Measurements from ENCODE around the gene HDAC4.

Gene HDAC4

DNA sequence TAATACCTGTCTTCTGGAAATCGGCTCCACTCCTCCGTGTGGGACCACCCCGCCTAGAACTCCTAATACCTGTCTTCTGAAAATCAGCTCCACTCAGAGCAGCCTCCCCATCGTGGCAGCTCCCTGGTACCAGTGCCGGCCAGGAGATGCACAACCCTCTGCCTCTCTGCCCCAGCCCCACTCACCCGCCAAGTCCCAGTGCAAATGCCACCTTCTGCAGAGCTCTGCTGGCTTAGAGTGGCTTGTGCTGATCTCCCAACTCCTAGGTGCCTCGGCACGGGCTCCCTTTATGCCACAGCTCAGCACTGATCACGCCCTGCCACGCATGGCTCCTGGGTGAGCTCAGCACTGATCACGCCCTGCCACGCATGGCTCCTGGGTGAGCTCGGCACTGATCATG is 258.5 kb downstream of the HDAC4 start:
- TF ChIP-seq, protein P1, sequence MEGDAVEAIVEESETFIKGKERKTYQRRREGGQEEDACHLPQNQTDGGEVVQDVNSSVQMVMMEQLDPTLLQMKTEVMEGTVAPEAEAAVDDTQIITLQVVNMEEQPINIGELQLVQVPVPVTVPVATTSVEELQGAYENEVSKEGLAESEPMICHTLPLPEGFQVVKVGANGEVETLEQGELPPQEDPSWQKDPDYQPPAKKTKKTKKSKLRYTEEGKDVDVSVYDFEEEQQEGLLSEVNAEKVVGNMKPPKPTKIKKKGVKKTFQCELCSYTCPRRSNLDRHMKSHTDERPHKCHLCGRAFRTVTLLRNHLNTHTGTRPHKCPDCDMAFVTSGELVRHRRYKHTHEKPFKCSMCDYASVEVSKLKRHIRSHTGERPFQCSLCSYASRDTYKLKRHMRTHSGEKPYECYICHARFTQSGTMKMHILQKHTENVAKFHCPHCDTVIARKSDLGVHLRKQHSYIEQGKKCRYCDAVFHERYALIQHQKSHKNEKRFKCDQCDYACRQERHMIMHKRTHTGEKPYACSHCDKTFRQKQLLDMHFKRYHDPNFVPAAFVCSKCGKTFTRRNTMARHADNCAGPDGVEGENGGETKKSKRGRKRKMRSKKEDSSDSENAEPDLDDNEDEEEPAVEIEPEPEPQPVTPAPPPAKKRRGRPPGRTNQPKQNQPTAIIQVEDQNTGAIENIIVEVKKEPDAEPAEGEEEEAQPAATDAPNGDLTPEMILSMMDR (conservative IDR thresholded peaks at IDR 0.05; ENCODE audit: low read depth, low read length) = no peak
- DNase-seq (ENCODE audit: low read depth) = no peak
- no peak overlapping the region for H3K4me3 ChIP-seq (ENCODE audit: low read length)

DNA sequence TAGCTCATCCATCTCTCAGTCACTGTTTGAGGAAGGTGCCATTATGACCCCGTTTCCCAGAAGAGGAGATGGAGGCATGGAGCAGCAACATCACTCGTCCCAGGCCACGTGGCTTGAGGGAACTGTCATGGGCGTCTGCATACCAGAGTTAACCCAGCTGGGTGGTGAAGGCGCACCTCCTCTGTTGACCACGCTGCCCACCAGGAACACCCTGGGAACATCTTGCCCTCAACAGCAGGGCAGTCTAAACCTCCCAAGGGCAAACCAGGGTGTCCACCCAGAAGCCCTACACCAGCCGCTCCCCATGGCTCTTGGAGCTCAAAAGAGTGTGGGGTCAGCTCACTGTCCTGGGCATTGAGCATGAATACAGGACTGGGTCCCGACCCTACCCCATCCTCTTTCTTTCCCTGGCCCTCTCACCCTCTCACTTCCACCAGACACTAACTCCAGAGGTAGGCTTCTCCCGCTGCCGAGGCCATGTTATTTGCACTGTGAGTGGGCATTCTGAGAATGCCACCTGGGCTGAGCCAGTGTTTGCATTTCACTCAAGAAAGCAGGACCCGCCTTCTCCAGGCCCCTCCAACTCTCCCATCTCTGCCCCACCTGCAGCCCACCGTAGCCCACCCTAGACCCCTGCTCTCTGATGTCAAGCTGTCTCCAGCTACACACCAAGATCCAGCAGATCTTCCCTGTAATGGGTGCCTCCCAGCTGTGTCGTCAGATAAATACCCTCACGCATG is 259.6 kb downstream of the HDAC4 start:
- TF ChIP-seq, protein P1 (conservative IDR thresholded peaks at IDR 0.05; ENCODE audit: low read depth, low read length) = no peak
- no peak overlapping the region for H3K4me3 ChIP-seq (ENCODE audit: low read length)
- DNase-seq (ENCODE audit: low read depth) = no peak

DNA sequence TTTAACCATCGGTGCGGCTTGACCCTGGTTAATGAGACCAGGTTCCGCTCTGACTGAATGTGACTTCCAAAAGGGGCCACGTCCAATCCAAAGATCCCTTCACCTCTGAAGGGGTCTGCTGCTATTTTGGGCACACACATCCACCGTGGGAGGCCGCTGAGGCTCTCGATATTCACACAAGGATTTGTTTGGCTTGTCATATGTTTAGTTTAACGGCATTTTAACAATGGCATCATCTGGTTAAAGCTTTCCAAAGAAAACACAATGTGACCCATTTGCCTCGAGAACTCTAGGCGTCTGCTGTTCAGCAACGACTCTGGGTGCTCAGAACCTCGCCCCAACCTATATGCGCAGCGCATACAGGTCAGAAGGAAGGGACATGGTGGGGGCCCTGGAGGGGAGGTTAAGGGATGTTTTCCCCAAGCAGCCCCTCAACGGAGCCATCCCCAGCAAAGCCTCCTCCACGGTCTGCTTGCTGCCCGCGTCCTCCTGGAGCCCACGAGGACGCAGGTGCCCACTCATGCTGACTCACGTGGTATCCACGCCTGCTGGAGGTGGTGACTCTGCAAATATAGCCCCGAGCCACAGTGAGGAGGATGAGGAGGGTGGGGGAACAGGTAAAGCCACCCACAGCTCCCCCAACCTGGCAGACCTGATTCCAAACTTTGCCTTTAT is 260.3 kb downstream of the HDAC4 start:
- TF ChIP-seq, protein P1 (conservative IDR thresholded peaks at IDR 0.05; ENCODE audit: low read depth, low read length) = no peak
- H3K4me3 ChIP-seq (ENCODE audit: low read length) = no peak overlapping the region
- DNase-seq (ENCODE audit: low read depth) = no peak

DNA sequence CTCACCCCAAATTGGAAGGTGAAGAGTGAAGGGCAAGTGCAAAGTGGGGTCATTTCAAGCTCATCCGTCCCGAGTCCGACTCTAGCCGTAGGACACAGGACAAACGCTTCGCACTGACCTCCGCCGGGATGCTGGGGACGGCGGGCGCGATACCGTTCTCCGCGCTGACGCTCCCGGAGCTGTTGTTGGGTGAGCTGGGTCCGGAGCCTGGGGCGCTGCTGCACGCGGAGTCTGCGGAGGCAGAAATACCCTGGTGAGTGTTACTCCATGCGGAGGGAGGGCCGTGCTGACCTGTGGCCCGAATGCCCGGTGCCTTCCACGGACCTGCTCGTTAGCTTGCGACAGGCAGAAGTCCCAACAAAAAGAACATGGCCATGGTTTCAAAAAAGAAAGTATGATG is 261.3 kb downstream of the HDAC4 start:
- H3K4me3 ChIP-seq (ENCODE audit: low read length) = no peak overlapping the region
- no peak for DNase-seq (ENCODE audit: low read depth)

DNA sequence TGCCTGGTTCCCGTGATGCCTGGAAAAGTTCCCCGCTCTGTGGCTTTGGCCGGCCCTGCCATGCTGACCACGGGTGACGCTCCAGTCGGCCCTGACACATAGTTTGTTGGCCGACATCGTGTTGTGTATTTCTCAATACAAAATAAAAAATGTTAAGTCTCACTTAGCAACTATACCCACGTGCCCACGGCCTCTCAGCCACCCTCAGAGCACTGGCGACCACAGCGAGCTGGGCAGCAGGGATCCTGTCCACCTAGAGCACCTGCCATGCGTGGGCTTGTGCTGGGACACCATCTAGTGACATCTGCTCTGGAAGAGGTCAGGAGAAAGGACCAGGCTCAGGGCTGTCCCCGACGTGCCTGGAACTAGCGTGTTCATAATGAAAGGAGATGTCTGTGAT is 261.7 kb downstream of the HDAC4 start:
- TF ChIP-seq, protein P1 (conservative IDR thresholded peaks at IDR 0.05; ENCODE audit: low read depth, low read length) = no peak
- no peak for DNase-seq (ENCODE audit: low read depth)
- H3K4me3 ChIP-seq (ENCODE audit: low read length) = no peak overlapping the region

More for the DNA sequence above, 261.3 kb downstream of the HDAC4 start:
- TF ChIP-seq, protein P1 (conservative IDR thresholded peaks at IDR 0.05; ENCODE audit: low read depth, low read length) = no peak

DNA sequence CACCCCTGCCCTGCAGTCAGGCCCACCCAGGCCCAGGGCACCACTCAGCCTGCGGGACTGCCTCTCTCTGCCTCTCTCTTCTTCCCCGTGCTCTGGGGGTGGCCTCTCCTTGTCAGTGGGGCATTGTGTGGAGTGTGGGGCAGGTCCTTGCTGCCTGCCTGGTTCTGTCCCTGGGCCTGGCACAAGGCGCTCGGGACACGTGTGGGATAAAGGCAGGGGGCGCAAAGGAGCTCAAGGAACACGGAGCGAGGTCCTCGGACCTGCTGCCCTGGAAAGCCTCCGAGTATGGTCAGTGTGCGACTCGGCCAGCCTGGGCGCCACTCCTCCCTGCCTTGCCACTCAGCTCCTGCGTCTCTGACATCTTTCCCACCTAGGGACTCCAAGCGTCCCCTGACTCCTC is 262.2 kb downstream of the HDAC4 start:
- H3K4me3 ChIP-seq (ENCODE audit: low read length) = no peak overlapping the region
- TF ChIP-seq, protein P1 (conservative IDR thresholded peaks at IDR 0.05; ENCODE audit: low read depth, low read length) = no peak
- no peak for DNase-seq (ENCODE audit: low read depth)

DNA sequence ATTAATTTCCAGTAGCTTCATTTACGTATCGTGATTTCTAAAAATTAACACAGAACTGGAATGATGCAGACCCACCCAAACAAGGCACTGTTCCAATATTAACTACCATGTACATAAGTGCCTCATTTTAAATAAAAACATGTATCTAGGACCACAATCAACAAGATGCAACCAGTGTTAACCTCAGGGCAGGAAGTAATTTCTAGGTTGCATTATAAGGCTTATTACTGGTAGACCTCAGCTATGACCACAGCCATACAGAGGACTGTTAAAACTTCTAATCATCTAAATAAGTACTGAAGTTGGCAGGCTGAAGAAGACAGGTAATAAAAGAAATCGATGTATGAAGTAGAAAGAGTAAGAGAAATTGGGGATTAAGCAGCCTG is 262.9 kb downstream of the HDAC4 start:
- H3K4me3 ChIP-seq (ENCODE audit: low read length) = no peak overlapping the region
- TF ChIP-seq, protein P1 (conservative IDR thresholded peaks at IDR 0.05; ENCODE audit: low read depth, low read length) = no peak
- no peak for DNase-seq (ENCODE audit: low read depth)

Data from retinal pigment epithelial cell (primary cell).